LNCaP clone FGC (cell line): ENCODE data around the gene AKR1C3.

Experiments used
- DNase-seq: peaks from one replicate; pipeline ENCODE4 v3.0.0-alpha.2; 2011; ENCODE audit warnings: low read depth
- H3K4me3 ChIP-seq: 2 replicates; pipeline ENCODE4 v1.5.1; 2011; ENCODE audit warnings: mild to moderate bottlenecking, low read depth, low read length, control low read depth
- TF ChIP-seq, protein P1 (sequence below): IDR thresholded peaks from 2 replicates; pipeline ENCODE4 v1.5.1; 2012; ENCODE audit warnings: mild to moderate bottlenecking; ENCODE audit not compliant: control insufficient read depth, insufficient read depth; ENCODE audit errors: extremely low read depth

AKR1C3 gene

DNA sequence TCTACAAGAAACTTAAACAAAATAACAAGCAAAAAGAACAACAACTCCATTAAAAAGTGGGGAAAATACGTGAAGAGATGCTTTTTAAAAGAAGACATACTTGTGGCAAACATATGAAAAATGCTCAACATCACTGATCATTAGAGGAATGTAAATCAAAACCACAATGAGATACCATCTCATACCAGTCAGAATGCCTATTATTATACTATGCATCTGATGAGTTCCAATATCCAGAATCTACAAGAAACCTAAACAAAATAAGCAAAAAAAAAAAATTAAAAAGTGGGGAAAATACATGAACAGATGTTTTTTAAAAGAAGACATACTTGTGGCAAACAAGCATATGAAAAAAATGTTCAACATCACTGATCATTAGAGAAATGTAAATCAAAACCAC is 29.6 kb upstream of the AKR1C3 start:
- no peak overlapping the region for H3K4me3 ChIP-seq
- no peak for DNase-seq
- TF ChIP-seq, protein P1, sequence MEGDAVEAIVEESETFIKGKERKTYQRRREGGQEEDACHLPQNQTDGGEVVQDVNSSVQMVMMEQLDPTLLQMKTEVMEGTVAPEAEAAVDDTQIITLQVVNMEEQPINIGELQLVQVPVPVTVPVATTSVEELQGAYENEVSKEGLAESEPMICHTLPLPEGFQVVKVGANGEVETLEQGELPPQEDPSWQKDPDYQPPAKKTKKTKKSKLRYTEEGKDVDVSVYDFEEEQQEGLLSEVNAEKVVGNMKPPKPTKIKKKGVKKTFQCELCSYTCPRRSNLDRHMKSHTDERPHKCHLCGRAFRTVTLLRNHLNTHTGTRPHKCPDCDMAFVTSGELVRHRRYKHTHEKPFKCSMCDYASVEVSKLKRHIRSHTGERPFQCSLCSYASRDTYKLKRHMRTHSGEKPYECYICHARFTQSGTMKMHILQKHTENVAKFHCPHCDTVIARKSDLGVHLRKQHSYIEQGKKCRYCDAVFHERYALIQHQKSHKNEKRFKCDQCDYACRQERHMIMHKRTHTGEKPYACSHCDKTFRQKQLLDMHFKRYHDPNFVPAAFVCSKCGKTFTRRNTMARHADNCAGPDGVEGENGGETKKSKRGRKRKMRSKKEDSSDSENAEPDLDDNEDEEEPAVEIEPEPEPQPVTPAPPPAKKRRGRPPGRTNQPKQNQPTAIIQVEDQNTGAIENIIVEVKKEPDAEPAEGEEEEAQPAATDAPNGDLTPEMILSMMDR = no peak

DNA sequence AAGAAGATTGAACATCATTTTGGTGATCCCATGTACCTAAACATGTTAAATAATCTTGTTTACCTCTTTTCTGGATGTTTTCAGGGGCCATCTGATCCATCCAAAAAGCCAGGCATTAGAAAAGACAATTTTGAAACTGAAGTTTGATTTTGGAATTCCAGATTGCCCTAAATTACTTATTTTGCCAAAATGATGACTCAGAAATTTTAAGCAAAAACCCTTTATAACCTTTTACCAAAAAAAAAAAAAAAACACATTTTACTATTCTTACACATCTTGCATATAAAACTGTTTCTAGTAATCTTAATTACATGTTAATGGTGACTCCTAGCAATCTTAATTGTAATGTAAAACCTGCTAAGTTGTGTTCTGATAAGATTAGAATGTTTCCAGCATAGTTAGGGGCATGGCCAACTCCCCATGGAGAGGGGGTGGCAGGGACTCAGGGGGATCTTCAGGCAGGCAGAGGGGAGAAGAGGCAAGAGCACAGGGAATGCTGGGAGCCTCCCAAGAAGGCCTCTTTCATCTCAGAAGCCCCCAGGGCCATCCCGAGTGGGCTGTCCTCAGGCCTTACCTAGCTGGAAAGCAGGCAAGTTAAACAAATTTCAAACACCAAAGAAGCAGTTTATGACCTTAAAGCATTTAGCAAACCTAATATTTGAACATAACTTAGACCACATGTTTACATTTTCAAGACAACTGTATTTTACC is 25.8 kb upstream of the AKR1C3 start:
- DNase-seq = no peak
- no peak overlapping the region for H3K4me3 ChIP-seq
- TF ChIP-seq, protein P1 = no peak

DNA sequence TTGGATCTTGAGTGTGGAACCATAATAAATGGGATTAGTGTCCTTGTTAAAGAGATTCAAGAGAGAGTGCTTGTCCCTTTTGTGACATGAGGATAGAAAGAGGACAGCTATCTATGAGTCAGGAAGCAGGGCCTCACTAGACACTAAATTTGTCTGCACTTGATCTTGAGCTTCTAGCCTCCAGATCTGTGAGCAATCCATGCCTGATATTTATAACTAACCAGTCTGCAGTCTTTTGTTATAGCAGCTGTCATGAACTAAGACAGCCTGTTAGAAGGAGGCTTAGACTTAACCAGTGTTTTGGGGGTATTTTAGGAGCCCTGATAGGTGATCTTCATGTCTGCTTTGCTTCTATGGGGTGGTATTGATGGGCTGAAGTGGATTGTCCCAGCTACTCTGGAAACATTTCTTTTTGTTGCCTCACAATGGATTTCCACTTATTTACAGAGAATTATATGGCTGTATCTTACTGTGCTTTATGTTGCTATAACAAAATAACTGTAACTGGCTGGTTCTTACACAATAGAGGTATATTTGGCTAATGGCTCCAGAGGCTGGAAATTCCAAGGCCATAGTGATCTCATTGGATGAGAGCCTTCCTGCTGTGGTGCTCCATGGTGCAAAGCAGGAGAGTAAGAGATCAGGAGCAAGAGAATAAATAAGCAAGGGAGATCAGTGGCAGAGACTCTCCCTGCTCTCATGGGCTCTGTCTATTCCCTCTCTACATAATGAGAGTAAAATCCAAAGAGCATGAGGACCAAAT is 23.4 kb upstream of the AKR1C3 start:
- H3K4me3 ChIP-seq = no peak overlapping the region
- DNase-seq = no peak
- TF ChIP-seq, protein P1 = no peak

DNA sequence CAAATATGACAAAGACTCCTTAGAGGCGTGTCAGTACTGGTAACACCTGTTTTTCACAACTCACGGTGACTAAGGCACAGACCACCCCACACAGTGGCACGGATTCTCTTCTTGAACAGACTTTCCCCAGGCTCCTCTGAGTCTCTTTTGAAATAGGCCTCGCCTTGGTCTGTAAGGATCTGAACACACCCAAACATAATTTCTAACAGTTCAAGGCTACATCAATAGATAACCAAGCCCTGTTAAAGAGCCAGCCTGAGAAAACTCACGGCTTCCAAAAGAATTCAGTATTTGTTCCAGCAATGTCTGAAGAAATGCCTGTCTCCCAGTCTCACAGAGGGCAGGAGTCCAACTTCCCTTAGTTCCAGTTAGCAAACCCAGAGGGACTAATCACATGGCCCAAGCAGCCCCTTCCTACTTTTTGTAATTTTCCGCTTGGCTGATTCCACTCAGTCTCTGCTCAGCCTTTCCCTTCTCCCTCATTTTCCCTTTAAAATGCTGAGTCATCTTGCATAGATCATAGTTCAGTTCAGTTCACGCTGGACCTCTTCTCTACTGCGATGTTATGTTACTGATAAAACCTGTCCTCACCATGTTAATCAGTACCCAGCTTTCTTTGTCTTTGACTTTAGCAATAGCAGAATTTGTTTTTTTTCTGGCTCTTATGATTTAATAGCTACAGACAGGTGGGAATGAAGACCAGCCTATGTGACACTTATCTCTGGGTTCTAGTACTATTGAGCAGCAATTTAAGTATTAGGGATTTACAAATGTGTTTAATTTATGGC is 22.6 kb upstream of the AKR1C3 start:
- no peak overlapping the region for H3K4me3 ChIP-seq
- TF ChIP-seq, protein P1 = no peak

DNA sequence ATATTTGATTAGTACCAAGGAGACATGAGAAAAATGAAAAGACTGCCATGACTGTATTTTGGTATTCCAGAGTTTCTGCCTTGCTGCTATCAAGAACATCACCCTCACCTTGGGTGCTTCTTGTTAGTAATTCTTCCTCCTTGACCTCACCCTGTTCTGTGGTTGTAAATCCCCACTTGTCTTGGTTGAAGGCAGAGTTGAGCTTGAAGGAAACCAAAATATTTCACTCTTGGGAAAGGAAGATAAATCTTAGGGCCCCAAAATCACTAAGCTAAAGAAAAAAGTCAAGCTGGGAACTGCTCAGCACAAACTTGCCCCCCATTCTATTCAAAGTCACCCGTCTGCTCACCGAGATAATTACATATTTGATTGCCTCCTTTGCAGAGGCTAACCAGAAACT is 20.6 kb upstream of the AKR1C3 start:
- no peak overlapping the region for H3K4me3 ChIP-seq
- DNase-seq = no peak

More for the DNA sequence above, 22.6 kb upstream of the AKR1C3 start:
- peak; percentile 31 for DNase-seq

DNA sequence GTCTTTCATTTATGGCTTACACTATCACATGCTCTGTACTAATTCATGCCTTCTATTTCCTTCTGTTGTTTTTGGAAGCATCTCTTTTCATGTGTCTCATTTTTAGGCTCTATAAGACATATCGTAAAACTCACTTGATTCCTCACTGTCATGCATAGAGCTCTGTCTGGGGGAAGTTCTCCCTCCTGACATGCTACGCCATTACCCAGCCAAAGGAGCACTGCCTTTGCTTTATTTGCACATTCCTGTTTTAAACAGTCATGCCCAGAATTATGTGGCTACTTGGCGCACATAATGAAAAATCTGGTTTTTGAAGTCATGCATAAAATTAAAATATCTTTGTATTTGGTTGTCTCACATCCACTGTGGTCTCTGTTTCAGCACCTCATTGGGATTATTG is 17.6 kb upstream of the AKR1C3 start:
- no peak for DNase-seq

More for the DNA sequence above, 20.6 kb upstream of the AKR1C3 start:
- TF ChIP-seq, protein P1 = no peak

More for the DNA sequence above, 17.6 kb upstream of the AKR1C3 start:
- TF ChIP-seq, protein P1 = no peak
- H3K4me3 ChIP-seq = no peak overlapping the region
